K562 (cell line): ENCODE data around the gene C19orf12. TPM values are rescaled to one million over a fixed set of nuclear protein-coding genes. Genes with fewer than 3 reads are reported as not detected.

Experiments used
- ATAC-seq: fragments of 200-7000 bp; cut with Tn5 transposase; 3 replicates; pipeline ENCODE4 v1.9.1; 2020; ENCODE audit warnings: moderate library complexity
- BruUV-seq: library from RNA; stranded (reverse); fragments of 400-500 nt; replicated peaks from 2 replicates; lab custom pipeline; 2021; lab: Mats Ljungman, UMichigan
- CTCF ChIA-PET: fragments of 300-600 bp; formaldehyde crosslinking; extraction: SDS; loops from one replicate; lab custom pipeline; 2021; ENCODE audit warnings: low intra/inter-chr PET ratio; lab: Yijun Ruan, JAX
- POLR2A ChIA-PET: fragments of 300-600, 350-650 bp; sonication (Branson Sonifier 250); formaldehyde crosslinking; extraction: SDS; loops from one replicate; lab custom pipeline; 2021; ENCODE audit warnings: antibody characterized with exemption, inconsistent platforms; lab: Yijun Ruan, JAX
- DNase-seq, 4 experiments: peaks; one replicate each; pipeline versions ENCODE4 v3.0.0 to v3.0.0-alpha.2; 2011 to 2018; ENCODE audit warnings: low spot score in 3 of 4, mixed read lengths in 3 of 4; ENCODE audit errors: extremely low read depth in 1 of 4
- FAIRE-seq: peaks from 2 replicates; lab custom pipeline; 2011; peaks lifted over from hg19 to GRCh38; lab: Jason Lieb, UNC
- H2AFZ ChIP-seq: 2 replicates; pipeline ENCODE4 v1.6.0; 2011; ENCODE audit warnings: low read depth, low read length, control low read depth, inconsistent platforms
- H3K27ac ChIP-seq: fragments of 200-600 bp; 3 replicates; pipeline ENCODE4 v1.8.0; 2011; ENCODE audit warnings: low read depth, mild to moderate bottlenecking, control low read depth, inconsistent platforms, low read length, moderate library complexity, mixed read lengths; ENCODE audit errors: extremely low read depth
- H3K27me3 ChIP-seq, 2 experiments: fragments of 300-600 bp in 1 of 2; 2 replicates in 1 of 2; 3 replicates in 1 of 2; pipeline versions ENCODE4 v1.6.0 to v1.8.0; 2011; ENCODE audit warnings: inconsistent platforms in 2 of 2, low read length in 2 of 2, mild to moderate bottlenecking in 1 of 2, mixed read lengths in 1 of 2, moderate library complexity in 1 of 2; ENCODE audit not compliant: control insufficient read depth in 2 of 2, insufficient read depth in 2 of 2
- H3K36me3 ChIP-seq: fragments of 300-600 bp; 3 replicates; pipeline ENCODE4 v1.8.0; 2011; ENCODE audit warnings: mild to moderate bottlenecking, low read length, inconsistent platforms; ENCODE audit not compliant: control insufficient read depth, insufficient read depth
- H3K4me1 ChIP-seq, 2 experiments: fragments of 200-600 bp in 1 of 2; replicated peaks in 1 of 2; 2 replicates in 1 of 2; 3 replicates in 1 of 2; pipeline versions ENCODE4 v1.5.1 to v1.8.0; 2011; ENCODE audit warnings: inconsistent platforms in 2 of 2, low read length in 2 of 2, mild to moderate bottlenecking in 1 of 2, mixed read lengths in 1 of 2, moderate library complexity in 1 of 2; ENCODE audit not compliant: control insufficient read depth in 2 of 2, insufficient read depth in 2 of 2
- H3K4me2 ChIP-seq: 2 replicates; pipeline ENCODE4 v1.6.1; 2011; ENCODE audit warnings: low read length, control low read depth, inconsistent platforms, mixed read lengths; ENCODE audit not compliant: insufficient read depth
- H3K4me3 ChIP-seq: fragments of 200-600 bp; sonication (generic), shearing (Covaris generic); 2 replicates; pipeline ENCODE4 v1.5.1; 2016; ENCODE audit warnings: control low read depth, inconsistent platforms
- H3K79me2 ChIP-seq: fragments of 200-600 bp; 3 replicates; pipeline ENCODE4 v1.8.0; 2011; ENCODE audit warnings: low read length, inconsistent platforms; ENCODE audit not compliant: control insufficient read depth, insufficient read depth
- H3K9ac ChIP-seq, 2 experiments: 2 replicates each; pipeline versions ENCODE4 v1.6.0 to v1.6.1; 2011; ENCODE audit warnings: low read depth in 2 of 2, low read length in 2 of 2, control low read depth in 1 of 2, inconsistent platforms in 1 of 2, mild to moderate bottlenecking in 1 of 2, mixed read lengths in 1 of 2; ENCODE audit not compliant: insufficient read depth in 1 of 2
- H3K9me1 ChIP-seq: one replicate; pipeline ENCODE4 v1.6.0; 2011; ENCODE audit warnings: inconsistent platforms, mild to moderate bottlenecking, low read length, moderate library complexity; ENCODE audit not compliant: control insufficient read depth, insufficient read depth
- H3K9me3 ChIP-seq: replicated peaks from 2 replicates; pipeline ENCODE4 v1.5.1; 2011; ENCODE audit warnings: low read depth, low read length, inconsistent platforms; ENCODE audit not compliant: control insufficient read depth, insufficient read depth
- H4K20me1 ChIP-seq: replicated peaks from 2 replicates; pipeline ENCODE4 v1.6.1; 2011; ENCODE audit warnings: low read length, inconsistent platforms, mixed read lengths; ENCODE audit not compliant: control insufficient read depth, insufficient read depth
- BCL6 ChIP-seq: fragments of 250-450 bp; sonication (Bioruptor Pico); IDR thresholded peaks from 2 replicates; pipeline ENCODE4 v1.4.0; 2020
- BCOR ChIP-seq: fragments of 450-650 bp; IDR thresholded peaks from 2 replicates; pipeline ENCODE4 v1.6.1; 2016
- CSDE1 ChIP-seq, 2 experiments: fragments of 450-650 bp; IDR thresholded peaks; 2 replicates each; pipeline ENCODE4 v1.6.1; 2016; ENCODE audit warnings: mild to moderate bottlenecking in 1 of 2
- DDX20 ChIP-seq: fragments of 450-650 bp; IDR thresholded peaks from 2 replicates; pipeline ENCODE4 v1.6.1; 2016; ENCODE audit warnings: missing genetic modification characterization, low read depth, mild to moderate bottlenecking, missing compliant biosample characterization, moderate library complexity
- E2F5 ChIP-seq: sonication (generic); formaldehyde crosslinking; IDR thresholded peaks from 2 replicates; pipeline ENCODE4 v1.8.0; 2022; ENCODE audit warnings: mild to moderate bottlenecking, missing genetic modification reagents
- ETV5 ChIP-seq: sonication (generic); formaldehyde crosslinking; IDR thresholded peaks from 2 replicates; pipeline ENCODE4 v1.4.0; 2020; ENCODE audit warnings: low read depth, mild to moderate bottlenecking, missing genetic modification reagents
- FOXK2 ChIP-seq, 2 experiments: fragments of 450-650 bp; IDR thresholded peaks in 1 of 2; conservative IDR thresholded peaks in 1 of 2; 2 replicates each; pipeline ENCODE4 v1.6.1; 2016; ENCODE audit warnings: low read depth in 2 of 2, mild to moderate bottlenecking in 1 of 2
- HDAC8 ChIP-seq: fragments of 450-650 bp; IDR thresholded peaks from 2 replicates; pipeline ENCODE4 v1.6.1; 2016; ENCODE audit warnings: mild to moderate bottlenecking, missing genetic modification characterization, moderate library complexity, missing compliant biosample characterization
- KDM4B ChIP-seq, 2 experiments: fragments of 450-650 bp in 1 of 2; sonication (generic) in 1 of 2; IDR thresholded peaks; 2 replicates each; pipeline ENCODE4 v1.6.1; 2016 to 2017; ENCODE audit warnings: borderline replicate concordance in 2 of 2, antibody characterized with exemption in 1 of 2, low read depth in 1 of 2, mild to moderate bottlenecking in 1 of 2
- MTA1 ChIP-seq: fragments of 450-650 bp; IDR thresholded peaks from 2 replicates; pipeline ENCODE4 v1.6.1; 2017; ENCODE audit warnings: borderline replicate concordance
- MTA3 ChIP-seq: fragments of 450-650 bp; formaldehyde crosslinking; IDR thresholded peaks from 2 replicates; pipeline ENCODE4 v1.6.1; 2017; ENCODE audit warnings: mild to moderate bottlenecking, borderline replicate concordance
- RBM25 ChIP-seq: fragments of 200-400 bp; formaldehyde crosslinking; IDR thresholded peaks from 2 replicates; pipeline ENCODE4 v1.6.1; 2018; ENCODE audit warnings: low read length, low read depth, moderate library complexity; ENCODE audit not compliant: severe bottlenecking
- SAFB ChIP-seq: fragments of 200-400 bp; formaldehyde crosslinking; IDR thresholded peaks from 2 replicates; pipeline ENCODE4 v1.6.1; 2017; ENCODE audit warnings: low read depth, low read length, borderline replicate concordance
- SMARCC2 ChIP-seq: fragments of 450-650 bp; IDR thresholded peaks from 2 replicates; pipeline ENCODE4 v1.6.1; 2017; ENCODE audit warnings: antibody characterized with exemption, moderate library complexity, mild to moderate bottlenecking, low read depth
- TRIM28 ChIP-seq: fragments of 450-650 bp; IDR thresholded peaks from 2 replicates; pipeline ENCODE4 v1.6.1; 2017
- ZNF224 ChIP-seq: sonication (generic); formaldehyde crosslinking; IDR thresholded peaks from 2 replicates; pipeline ENCODE4 v1.8.0; 2022; ENCODE audit warnings: mild to moderate bottlenecking, missing genetic modification reagents
- ZNF253 ChIP-seq: fragments of 250-450 bp; sonication (Bioruptor Pico); conservative IDR thresholded peaks from 2 replicates; pipeline ENCODE4 v1.6.1; 2021; ENCODE audit warnings: mild to moderate bottlenecking
- WGBS: fragments of 100-300 bp; shearing (Covaris generic); methylation state at CpG from one replicate; pipeline ENCODE4 v1.1.6; 2016; ENCODE audit warnings: low coverage, mixed read lengths; ENCODE audit not compliant: insufficient coverage; ENCODE audit errors: missing lambda C conversion rate; 5-methylcytosine and 5-hydroxymethylcytosine counted together
- in situ Hi-C: fragments of 300-500 bp; cut with MboI; formaldehyde crosslinking; loops from 4 replicates; pipeline ENCODE4 v1.15.0; 2018; ENCODE audit warnings: inconsistent platforms, mixed read lengths
- intact Hi-C: fragments of 100-400 bp; cut with micrococcal nuclease; formaldehyde crosslinking; loops from 2 replicates; pipeline ENCODE4 v1.14.2; 2022
- polyA plus RNA-seq, 8 experiments: library from polyadenylated mRNA; depleted of rRNA in 4 of 8; stranded (reverse) in 5 of 8; unstranded in 3 of 8; fragments of >200 nt; fragmentation: Nextera tagmentation in 2 of 8; fragmentation: Illumina TruSeq in 1 of 8; extraction: Ambion mirVana in 2 of 8; extraction: Trizol in 1 of 8; gene quantifications; 2 replicates each; pipeline versions ENCODE4 v1.2.1 to v1.2.3, GENCODE V29; 2011 to 2014; ENCODE audit warnings: inconsistent platforms in 1 of 8, missing spikeins in 1 of 8
- total RNA-seq, 7 experiments: library from RNA; depleted of rRNA in 6 of 7; stranded (reverse); fragments of >200 nt in 6 of 7; fragmentation: Illumina TruSeq in 2 of 7; extraction: Trizol in 2 of 7; gene quantifications; 2 replicates each; pipeline versions ENCODE4 v1.2.1 to v1.2.3, GENCODE V29; 2011 to 2021; ENCODE audit warnings: low replicate concordance in 1 of 7
- TF ChIP-seq, protein P1 (sequence below): fragments of 450-650 bp; formaldehyde crosslinking; IDR thresholded peaks from 2 replicates; pipeline ENCODE4 v1.4.0; 2022; ENCODE audit warnings: mild to moderate bottlenecking, moderate library complexity
- TF ChIP-seq, protein P2 (sequence below): fragments of 250-450 bp; sonication (Bioruptor Pico); IDR thresholded peaks from 2 replicates; pipeline ENCODE4 v1.9.0; 2021; ENCODE audit warnings: mild to moderate bottlenecking, inconsistent platforms

C19orf12 gene
- total and polyA plus RNA-seq, 9 of the 15 experiments (the other 6 are each of a cell fraction or from before 2014, with no cell fraction given): 1.9 to 14.5 (median 10.2) TPM

- Histone ChIP-seq H3K9me3 (no peaks in the 10 kb centered on the region), H3K27ac (no peak overlapping the region), H3K79me2 (no peaks in the 10 kb centered on the region), H3K4me2 (no peak overlapping the region), H3K36me3 (no peaks in the 10 kb centered on the region), H3K27me3 (peaks cover 21 to 61% of the 10 kb centered on the region in 2 experiments), H3K4me3 (no peak overlapping the region), H2AFZ (no peak overlapping the region), H4K20me1 (0 out of 2 replicates have a peak, but pooled peaks cover 4% of the 10 kb centered on the region), H3K9me1 (no peaks in the 10 kb centered on the region), H3K4me1 (peaks cover 0 to 8% of the 10 kb centered on the region in 2 experiments; a peak in 1 of 5 replicates), H3K9ac (no peak overlapping the region)
- CTCF ChIA-PET: no interaction called here
- ATAC-seq (no peak), FAIRE-seq (no peak), DNase-seq (no peak)
- POLR2A ChIA-PET: interaction anchor here (0.6 to 0.8 kb wide), 2 partner anchors 105 to 194 kb away, joined by 3 read pairs; no protein-coding TSS in a partner anchor
- 9% methylated on average over 14 of the region's 14 CpGs for WGBS
- intact Hi-C loops (loop anchor here (5.0 kb wide), 1 partner anchor 111 kb away; no protein-coding TSS in a partner anchor), in situ Hi-C loops (loop anchor here (5.0 kb wide), 1 partner anchor 91 kb away; no protein-coding TSS in a partner anchor)
- TF ChIP-seq DDX20 (tag) (no peak), TRIM28 (no peak), ETV5 (CRISPR knock-in tag) (no peak), BCL6 (CRISPR knock-in tag) (no peak), CSDE1 (IDR thresholded peaks at IDR 0.05) (no peak), ZNF224 (CRISPR knock-in tag) (no peak), KDM4B (IDR thresholded peaks at IDR 0.05; ENCODE audit: borderline replicate concordance in 2 of 2, low read depth in 1 of 2) (no peak), RBM25 (no peak), MTA3 (no peak), E2F5 (no peak), SMARCC2 (no peak), ZNF253 (no peak), SAFB (no peak), BCOR (no peak), HDAC8 (tag) (no peak), MTA1 (no peak), FOXK2 (conservative IDR thresholded peaks at IDR 0.05 in 1 of 2, IDR thresholded peaks at IDR 0.05 in 1 of 2; ENCODE audit: low read depth in 2 of 2) (no peak)
- TF ChIP-seq, protein P1, sequence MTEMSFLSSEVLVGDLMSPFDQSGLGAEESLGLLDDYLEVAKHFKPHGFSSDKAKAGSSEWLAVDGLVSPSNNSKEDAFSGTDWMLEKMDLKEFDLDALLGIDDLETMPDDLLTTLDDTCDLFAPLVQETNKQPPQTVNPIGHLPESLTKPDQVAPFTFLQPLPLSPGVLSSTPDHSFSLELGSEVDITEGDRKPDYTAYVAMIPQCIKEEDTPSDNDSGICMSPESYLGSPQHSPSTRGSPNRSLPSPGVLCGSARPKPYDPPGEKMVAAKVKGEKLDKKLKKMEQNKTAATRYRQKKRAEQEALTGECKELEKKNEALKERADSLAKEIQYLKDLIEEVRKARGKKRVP (CRISPR knock-in tag): no peak
- TF ChIP-seq, protein P2, sequence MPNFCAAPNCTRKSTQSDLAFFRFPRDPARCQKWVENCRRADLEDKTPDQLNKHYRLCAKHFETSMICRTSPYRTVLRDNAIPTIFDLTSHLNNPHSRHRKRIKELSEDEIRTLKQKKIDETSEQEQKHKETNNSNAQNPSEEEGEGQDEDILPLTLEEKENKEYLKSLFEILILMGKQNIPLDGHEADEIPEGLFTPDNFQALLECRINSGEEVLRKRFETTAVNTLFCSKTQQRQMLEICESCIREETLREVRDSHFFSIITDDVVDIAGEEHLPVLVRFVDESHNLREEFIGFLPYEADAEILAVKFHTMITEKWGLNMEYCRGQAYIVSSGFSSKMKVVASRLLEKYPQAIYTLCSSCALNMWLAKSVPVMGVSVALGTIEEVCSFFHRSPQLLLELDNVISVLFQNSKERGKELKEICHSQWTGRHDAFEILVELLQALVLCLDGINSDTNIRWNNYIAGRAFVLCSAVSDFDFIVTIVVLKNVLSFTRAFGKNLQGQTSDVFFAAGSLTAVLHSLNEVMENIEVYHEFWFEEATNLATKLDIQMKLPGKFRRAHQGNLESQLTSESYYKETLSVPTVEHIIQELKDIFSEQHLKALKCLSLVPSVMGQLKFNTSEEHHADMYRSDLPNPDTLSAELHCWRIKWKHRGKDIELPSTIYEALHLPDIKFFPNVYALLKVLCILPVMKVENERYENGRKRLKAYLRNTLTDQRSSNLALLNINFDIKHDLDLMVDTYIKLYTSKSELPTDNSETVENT: no peak
- BruUV-seq: no TSS peak
These were observed 46.6 kb upstream of the C19orf12 start for GRCh38 chr19:29761575-29762232.
